GM21390 (cell line): ENCODE measurements around the gene PPP1R12B.
"Not testable (repeated sequence)": the region's sequence is repeated elsewhere in the genome, so short reads cannot be mapped to it uniquely, and the experiment has no call there.

Experiments used
- ATAC-seq: cut with Tn5 transposase; IDR thresholded peaks from one replicate; pipeline ENCODE4 v1.9.1; 2021; ENCODE audit not compliant: unreplicated experiment

Gene PPP1R12B

GRCh38 chr1:202473266-202474045 lies 125.0 kb downstream of the PPP1R12B start:
- not testable (repeated sequence) for ATAC-seq

GRCh38 chr1:202479661-202480060 lies 131.2 kb downstream of the PPP1R12B start:
- not testable (repeated sequence) for ATAC-seq

- not testable (repeated sequence) for ATAC-seq
Measured at GRCh38 chr1:202480640-202481039, 132.1 kb downstream of the PPP1R12B start.

- not testable (repeated sequence) for ATAC-seq
Measured at GRCh38 chr1:202483362-202483761, 134.9 kb downstream of the PPP1R12B start.

GRCh38 chr1:202484032-202484431 lies 135.5 kb downstream of the PPP1R12B start:
- not testable (repeated sequence) for ATAC-seq

- ATAC-seq = not testable (repeated sequence)
Measured at GRCh38 chr1:202484820-202485219, 136.3 kb downstream of the PPP1R12B start.

GRCh38 chr1:202488178-202488649 lies 139.7 kb downstream of the PPP1R12B start:
- ATAC-seq = peak; percentile 70

GRCh38 chr1:202489101-202489500 lies 140.6 kb downstream of the PPP1R12B start:
- ATAC-seq = not testable (repeated sequence)

GRCh38 chr1:202493112-202493511 lies 144.6 kb downstream of the PPP1R12B start:
- not testable (repeated sequence) for ATAC-seq

GRCh38 chr1:202498542-202498941 lies 150.0 kb downstream of the PPP1R12B start:
- no peak for ATAC-seq

- not testable (repeated sequence) for ATAC-seq
Measured at GRCh38 chr1:202499997-202500396, 151.5 kb downstream of the PPP1R12B start.

GRCh38 chr1:202501281-202501680 lies 152.8 kb downstream of the PPP1R12B start:
- ATAC-seq = no peak

GRCh38 chr1:202505356-202505755 lies 156.9 kb downstream of the PPP1R12B start:
- ATAC-seq = no peak

GRCh38 chr1:202505880-202506575 lies 157.5 kb downstream of the PPP1R12B start:
- not testable (repeated sequence) for ATAC-seq

- ATAC-seq = not testable (repeated sequence)
Measured at GRCh38 chr1:202508863-202509262, 160.4 kb downstream of the PPP1R12B start.

GRCh38 chr1:202513875-202514274 lies 165.4 kb downstream of the PPP1R12B start:
- ATAC-seq = peak; percentile 77

- ATAC-seq = no peak
Measured at GRCh38 chr1:202516434-202516877, 168.0 kb downstream of the PPP1R12B start.

GRCh38 chr1:202517146-202517545 lies 168.6 kb downstream of the PPP1R12B start:
- not testable (repeated sequence) for ATAC-seq

GRCh38 chr1:202518180-202518579 lies 169.7 kb downstream of the PPP1R12B start:
- ATAC-seq = not testable (repeated sequence)

GRCh38 chr1:202518905-202519304 lies 170.4 kb downstream of the PPP1R12B start:
- not testable (repeated sequence) for ATAC-seq

- ATAC-seq = not testable (repeated sequence)
Measured at GRCh38 chr1:202520129-202520856, 171.8 kb downstream of the PPP1R12B start.
